ENCODE measurements around the gene AKAP14.

DNA sequence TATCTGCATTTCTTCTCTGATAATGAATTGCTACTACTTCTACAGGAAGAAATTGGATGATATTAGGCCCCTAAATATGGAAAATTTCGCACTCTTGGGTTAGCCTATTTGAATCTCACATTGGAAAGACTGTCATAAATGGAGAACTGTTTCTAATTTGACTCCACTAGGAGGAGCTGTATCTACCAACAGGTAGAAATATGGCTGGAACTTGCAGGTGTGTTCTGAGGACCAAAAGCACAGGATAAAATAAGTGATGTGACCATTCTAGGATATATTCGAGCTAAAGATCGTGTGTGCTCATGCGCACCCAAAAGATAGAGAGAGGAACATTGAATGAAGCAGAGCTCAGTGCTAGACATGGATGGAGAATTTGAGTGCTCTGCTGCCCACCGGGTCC is 52.7 kb downstream of the AKAP14 start:
- no peak for TF ChIP-seq JUND (IDR thresholded peaks at IDR 0.05)
- TF ChIP-seq, protein P1, sequence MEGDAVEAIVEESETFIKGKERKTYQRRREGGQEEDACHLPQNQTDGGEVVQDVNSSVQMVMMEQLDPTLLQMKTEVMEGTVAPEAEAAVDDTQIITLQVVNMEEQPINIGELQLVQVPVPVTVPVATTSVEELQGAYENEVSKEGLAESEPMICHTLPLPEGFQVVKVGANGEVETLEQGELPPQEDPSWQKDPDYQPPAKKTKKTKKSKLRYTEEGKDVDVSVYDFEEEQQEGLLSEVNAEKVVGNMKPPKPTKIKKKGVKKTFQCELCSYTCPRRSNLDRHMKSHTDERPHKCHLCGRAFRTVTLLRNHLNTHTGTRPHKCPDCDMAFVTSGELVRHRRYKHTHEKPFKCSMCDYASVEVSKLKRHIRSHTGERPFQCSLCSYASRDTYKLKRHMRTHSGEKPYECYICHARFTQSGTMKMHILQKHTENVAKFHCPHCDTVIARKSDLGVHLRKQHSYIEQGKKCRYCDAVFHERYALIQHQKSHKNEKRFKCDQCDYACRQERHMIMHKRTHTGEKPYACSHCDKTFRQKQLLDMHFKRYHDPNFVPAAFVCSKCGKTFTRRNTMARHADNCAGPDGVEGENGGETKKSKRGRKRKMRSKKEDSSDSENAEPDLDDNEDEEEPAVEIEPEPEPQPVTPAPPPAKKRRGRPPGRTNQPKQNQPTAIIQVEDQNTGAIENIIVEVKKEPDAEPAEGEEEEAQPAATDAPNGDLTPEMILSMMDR (IDR thresholded peaks at IDR 0.05; ENCODE audit: low read depth, low read length, missing input control), result no peak
- TF ChIP-seq, protein P2, sequence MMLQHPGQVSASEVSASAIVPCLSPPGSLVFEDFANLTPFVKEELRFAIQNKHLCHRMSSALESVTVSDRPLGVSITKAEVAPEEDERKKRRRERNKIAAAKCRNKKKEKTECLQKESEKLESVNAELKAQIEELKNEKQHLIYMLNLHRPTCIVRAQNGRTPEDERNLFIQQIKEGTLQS (IDR thresholded peaks at IDR 0.05), result no peak
- TF ChIP-seq RAD21 (IDR thresholded peaks at IDR 0.05), result no peak
- TF ChIP-seq HNF4A (conservative IDR thresholded peaks at IDR 0.05), result no peak
- TF ChIP-seq YY1 (IDR thresholded peaks at IDR 0.05), result no peak
- TF ChIP-seq SP1 (IDR thresholded peaks at IDR 0.05), result no peak
- TF ChIP-seq, protein P3, sequence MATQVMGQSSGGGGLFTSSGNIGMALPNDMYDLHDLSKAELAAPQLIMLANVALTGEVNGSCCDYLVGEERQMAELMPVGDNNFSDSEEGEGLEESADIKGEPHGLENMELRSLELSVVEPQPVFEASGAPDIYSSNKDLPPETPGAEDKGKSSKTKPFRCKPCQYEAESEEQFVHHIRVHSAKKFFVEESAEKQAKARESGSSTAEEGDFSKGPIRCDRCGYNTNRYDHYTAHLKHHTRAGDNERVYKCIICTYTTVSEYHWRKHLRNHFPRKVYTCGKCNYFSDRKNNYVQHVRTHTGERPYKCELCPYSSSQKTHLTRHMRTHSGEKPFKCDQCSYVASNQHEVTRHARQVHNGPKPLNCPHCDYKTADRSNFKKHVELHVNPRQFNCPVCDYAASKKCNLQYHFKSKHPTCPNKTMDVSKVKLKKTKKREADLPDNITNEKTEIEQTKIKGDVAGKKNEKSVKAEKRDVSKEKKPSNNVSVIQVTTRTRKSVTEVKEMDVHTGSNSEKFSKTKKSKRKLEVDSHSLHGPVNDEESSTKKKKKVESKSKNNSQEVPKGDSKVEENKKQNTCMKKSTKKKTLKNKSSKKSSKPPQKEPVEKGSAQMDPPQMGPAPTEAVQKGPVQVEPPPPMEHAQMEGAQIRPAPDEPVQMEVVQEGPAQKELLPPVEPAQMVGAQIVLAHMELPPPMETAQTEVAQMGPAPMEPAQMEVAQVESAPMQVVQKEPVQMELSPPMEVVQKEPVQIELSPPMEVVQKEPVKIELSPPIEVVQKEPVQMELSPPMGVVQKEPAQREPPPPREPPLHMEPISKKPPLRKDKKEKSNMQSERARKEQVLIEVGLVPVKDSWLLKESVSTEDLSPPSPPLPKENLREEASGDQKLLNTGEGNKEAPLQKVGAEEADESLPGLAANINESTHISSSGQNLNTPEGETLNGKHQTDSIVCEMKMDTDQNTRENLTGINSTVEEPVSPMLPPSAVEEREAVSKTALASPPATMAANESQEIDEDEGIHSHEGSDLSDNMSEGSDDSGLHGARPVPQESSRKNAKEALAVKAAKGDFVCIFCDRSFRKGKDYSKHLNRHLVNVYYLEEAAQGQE (IDR thresholded peaks at IDR 0.05), result no peak
- TF ChIP-seq GABPA (IDR thresholded peaks at IDR 0.05 in 1 of 2, conservative IDR thresholded peaks at IDR 0.05 in 1 of 2), result no peak
- no peak for TF ChIP-seq FOXA2 (IDR thresholded peaks at IDR 0.05)
- TF ChIP-seq NR2F2 (IDR thresholded peaks at IDR 0.05), result no peak
